HepG2 (cell line): ENCODE measurements around the gene CDYL2. TPM values are rescaled to one million over a fixed set of nuclear protein-coding genes. Genes with fewer than 3 reads are reported as not detected.

ENCODE experiments used
- ATAC-seq: fragments of 200-7000 bp; cut with Tn5 transposase; 3 replicates; pipeline ENCODE4 v1.9.1; 2020; ENCODE audit warnings: mild to moderate bottlenecking, moderate library complexity
- BruUV-seq: library from RNA; stranded (reverse); fragments of 400-500 nt; replicated peaks from 2 replicates; lab custom pipeline; 2021; lab: Mats Ljungman, UMichigan
- CTCF ChIA-PET: fragments of 300-600 bp; formaldehyde crosslinking; extraction: SDS; loops from one replicate; lab custom pipeline; 2021; ENCODE audit warnings: low total read pairs, inconsistent platforms, low intra/inter-chr PET ratio; lab: Yijun Ruan, JAX
- POLR2A ChIA-PET: fragments of 350-600 bp; sonication (Branson Sonifier 250); formaldehyde crosslinking; loops from one replicate; lab custom pipeline; 2020; ENCODE audit warnings: antibody characterized with exemption, inconsistent platforms; lab: Yijun Ruan, JAX
- DNase-seq: peaks from one replicate; pipeline ENCODE4 v3.0.0-alpha.2; 2015; ENCODE audit warnings: low spot score
- FAIRE-seq: peaks from 3 replicates; lab custom pipeline; 2011; peaks lifted over from hg19 to GRCh38; lab: Jason Lieb, UNC
- H2AFZ ChIP-seq: one replicate; pipeline ENCODE4 v1.6.1; 2011; ENCODE audit warnings: low read length, inconsistent platforms
- H3K27ac ChIP-seq: fragments of 300-600 bp; 3 replicates; pipeline ENCODE4 v1.8.0; 2011; ENCODE audit warnings: mixed run types, mild to moderate bottlenecking, mixed read lengths, low read length, inconsistent platforms; ENCODE audit not compliant: insufficient read depth; ENCODE audit errors: extremely low read length
- H3K27me3 ChIP-seq, 2 experiments: fragments of 200-600 bp in 1 of 2; 2 replicates in 1 of 2; 3 replicates in 1 of 2; pipeline versions ENCODE4 v1.6.0 to v1.8.0; 2011; ENCODE audit warnings: low read length in 2 of 2, mild to moderate bottlenecking in 2 of 2, moderate library complexity in 2 of 2, inconsistent platforms in 1 of 2; ENCODE audit not compliant: insufficient read depth in 2 of 2, control insufficient read depth in 1 of 2
- H3K36me3 ChIP-seq, 2 experiments: fragments of 200-600 bp in 1 of 2; replicated peaks in 1 of 2; 2 replicates in 1 of 2; 3 replicates in 1 of 2; pipeline versions ENCODE4 v1.5.1 to v1.8.0; 2011; ENCODE audit warnings: low read length in 2 of 2, inconsistent platforms in 1 of 2; ENCODE audit not compliant: insufficient read depth in 2 of 2, control insufficient read depth in 1 of 2
- H3K4me1 ChIP-seq: 2 replicates; pipeline ENCODE4 v1.5.1; 2012; ENCODE audit warnings: low read length, inconsistent platforms; ENCODE audit not compliant: insufficient read depth
- H3K4me2 ChIP-seq: 2 replicates; pipeline ENCODE4 v1.6.0; 2011; ENCODE audit warnings: low read depth, low read length, inconsistent platforms
- H3K4me3 ChIP-seq, 3 experiments: fragments of 200-600 bp in 1 of 3; sonication (generic), shearing (Covaris generic) in 1 of 3; replicated peaks in 1 of 3; 2 replicates each; pipeline ENCODE4 v1.5.1; 2011 to 2016; ENCODE audit warnings: low read length in 3 of 3, inconsistent platforms in 2 of 3, low read depth in 2 of 3, mild to moderate bottlenecking in 2 of 3, control low read depth in 1 of 3, mixed read lengths in 1 of 3; ENCODE audit not compliant: insufficient read depth in 1 of 3
- H3K79me2 ChIP-seq: one replicate; pipeline ENCODE4 v1.6.1; 2011; ENCODE audit warnings: low read length, inconsistent platforms; ENCODE audit not compliant: insufficient read depth
- H3K9ac ChIP-seq: 2 replicates; pipeline ENCODE4 v1.6.0; 2011; ENCODE audit warnings: mild to moderate bottlenecking, low read depth, low read length, inconsistent platforms; ENCODE audit not compliant: insufficient read depth
- H3K9me3 ChIP-seq: 2 replicates; pipeline ENCODE4 v1.5.1; 2012; ENCODE audit warnings: mild to moderate bottlenecking, low read length
- H4K20me1 ChIP-seq: 2 replicates; pipeline ENCODE4 v1.6.0; 2011; ENCODE audit warnings: inconsistent platforms, mild to moderate bottlenecking, low read length, moderate library complexity; ENCODE audit not compliant: insufficient read depth
- ARNTL ChIP-seq: sonication (generic); formaldehyde crosslinking; IDR thresholded peaks from 2 replicates; pipeline ENCODE4 v1.4.0; 2020; ENCODE audit warnings: mild to moderate bottlenecking, missing genetic modification reagents
- CEBPB ChIP-seq: IDR thresholded peaks from 2 replicates; pipeline ENCODE4 v1.6.1; 2011; ENCODE audit warnings: low read depth, low read length, improper control_type of control experiment, borderline replicate concordance
- EEA1 ChIP-seq: sonication (generic); formaldehyde crosslinking; IDR thresholded peaks from 2 replicates; pipeline ENCODE4 v1.5.1; 2020; ENCODE audit warnings: mild to moderate bottlenecking, missing genetic modification reagents, borderline replicate concordance
- GTF2F1 ChIP-seq: fragments of 150-350 bp; IDR thresholded peaks from 2 replicates; pipeline ENCODE4 v1.6.1; 2014; ENCODE audit warnings: low read length
- MAF1 ChIP-seq: sonication (generic); formaldehyde crosslinking; IDR thresholded peaks from 2 replicates; pipeline ENCODE4 v1.5.0; 2020; ENCODE audit warnings: missing genetic modification reagents, borderline replicate concordance
- MAFF ChIP-seq: IDR thresholded peaks from 2 replicates; pipeline ENCODE4 v1.6.1; 2011; ENCODE audit warnings: low read depth, low read length, improper control_type of control experiment
- MAFK ChIP-seq, 2 experiments: IDR thresholded peaks in 1 of 2; conservative IDR thresholded peaks in 1 of 2; 2 replicates each; pipeline ENCODE4 v1.6.1; 2011; ENCODE audit warnings: improper control_type of control experiment in 2 of 2, low read length in 2 of 2
- MTA1 ChIP-seq: sonication (generic); formaldehyde crosslinking; IDR thresholded peaks from 2 replicates; pipeline ENCODE4 v1.4.0; 2020; ENCODE audit warnings: missing genetic modification reagents, mild to moderate bottlenecking, borderline replicate concordance
- PPARG ChIP-seq: conservative IDR thresholded peaks from 2 replicates; pipeline ENCODE4 v1.6.1; 2016; ENCODE audit warnings: missing biosample characterization, missing genetic modification reagents
- SOX13 ChIP-seq, 3 experiments: fragments of 450-650 bp in 1 of 3; sonication (generic) in 1 of 3; formaldehyde crosslinking in 1 of 3; IDR thresholded peaks in 2 of 3; conservative IDR thresholded peaks in 1 of 3; 2 replicates each; pipeline versions ENCODE4 v1.5.0 to v1.6.1; 2016 to 2020; ENCODE audit warnings: antibody characterized with exemption in 1 of 3, mild to moderate bottlenecking in 1 of 3, missing compliant biosample characterization in 1 of 3, missing genetic modification reagents in 1 of 3, moderate library complexity in 1 of 3
- TRIM22 ChIP-seq: fragments of 450-650 bp; IDR thresholded peaks from 2 replicates; pipeline ENCODE4 v1.6.1; 2017
- ZNF607 ChIP-seq: sonication (generic); formaldehyde crosslinking; IDR thresholded peaks from 2 replicates; pipeline ENCODE4 v1.5.1; 2020; ENCODE audit warnings: missing genetic modification reagents, mild to moderate bottlenecking, borderline replicate concordance
- WGBS: methylation state at CpG from one replicate; pipeline ENCODE4 v1.1.6; 2017; ENCODE audit warnings: low lambda C conversion rate; 5-methylcytosine and 5-hydroxymethylcytosine counted together
- in situ Hi-C: cut with HindIII; loops from 2 replicates; pipeline ENCODE4 v1.10.0; 2017; ENCODE audit warnings: low pct_unique_long_range_greater_than_20kb; ENCODE audit not compliant: extremely low pct_ligation_motif_present
- intact Hi-C: fragments of 100-400 bp; cut with micrococcal nuclease; formaldehyde crosslinking; loops from one replicate; pipeline ENCODE4 v1.10.0; 2022; ENCODE audit not compliant: unreplicated experiment
- polyA plus RNA-seq, 8 experiments: library from polyadenylated mRNA; depleted of rRNA in 3 of 8; stranded (reverse) in 7 of 8; unstranded in 1 of 8; fragments of >200 nt; fragmentation: Illumina TruSeq in 4 of 8; extraction: Trizol in 4 of 8; gene quantifications; 2 replicates each; pipeline versions ENCODE4 v1.2.1 to v1.2.3, GENCODE V29; 2011 to 2016; ENCODE audit warnings: low read depth in 4 of 8, missing spikeins in 1 of 8, mixed read lengths in 1 of 8; ENCODE audit not compliant: insufficient read depth in 1 of 8
- total RNA-seq, 5 experiments: library from RNA; depleted of rRNA; stranded (reverse); fragments of >200 nt; fragmentation: Illumina TruSeq; extraction: Trizol; gene quantifications; 2 replicates each; pipeline ENCODE4 v1.2.3, GENCODE V29; 2016; ENCODE audit warnings: low read depth in 1 of 5

Gene CDYL2
- total and polyA plus RNA-seq, 2 of the 13 experiments (the other 11 are each of a cell fraction or from before 2014, with no cell fraction given), result 0.07 to 0.35 TPM

GRCh38 chr16:80672379-80672778, 132.0 kb downstream of the CDYL2 start (continued):
- no peak for TF ChIP-seq ARNTL
- TF ChIP-seq, all 625 proteins: peak for 0

GRCh38 chr16:80671281-80671849, 133.0 kb downstream of the CDYL2 start:
- Histone ChIP-seq H3K27ac (no peak overlapping the region), H3K27me3 (peaks cover 0 to 17% of the 10 kb centered on the region in 2 experiments; a peak in 2 of 5 replicates), H3K4me1 (no peaks in the 10 kb centered on the region), H2AFZ (no peak overlapping the region), H3K4me3 (no peak overlapping the region)
- intact Hi-C loops, result no loop called here
- in situ Hi-C loops, result no loop called here
- FAIRE-seq, result no peak
- 31% methylated on average over 5 of the region's 5 CpGs for WGBS
- CTCF ChIA-PET, result no interaction called here
- BruUV-seq, result no TSS peak
- peak in 1 of 2 experiments; percentile 49; a peak in 3 of 4 replicates for TF ChIP-seq MAFK (conservative IDR thresholded peaks at IDR 0.05 in 1 of 2, IDR thresholded peaks at IDR 0.05 in 1 of 2; ENCODE audit: low read length in 2 of 2)
- peak; percentile 19; the same call in 1 of the 2 replicates for TF ChIP-seq MAFF
- TF ChIP-seq SOX13 (IDR thresholded peaks at IDR 0.05), result no peak
- TF ChIP-seq SOX13 (CRISPR knock-in tag; conservative IDR thresholded peaks at IDR 0.05 in 1 of 2, IDR thresholded peaks at IDR 0.05 in 1 of 2), result no peak
- TF ChIP-seq, all 625 proteins: peak for 2
- no peak for DNase-seq
- POLR2A ChIA-PET, result no interaction called here
- ATAC-seq, result no peak
- H3K36me3 ChIP-seq, result no peaks in the 10 kb centered on the region
- H4K20me1 ChIP-seq, result no peaks in the 10 kb centered on the region
- H3K4me2 ChIP-seq, result no peak overlapping the region
- no peak overlapping the region for H3K9ac ChIP-seq
- H3K9me3 ChIP-seq, result no peaks in the 10 kb centered on the region
- no peaks in the 10 kb centered on the region for H3K79me2 ChIP-seq

- no peak for FAIRE-seq
These were observed 134.1 kb downstream of the CDYL2 start for GRCh38 chr16:80670170-80670865.

More at GRCh38 chr16:80670170-80670865, 134.1 kb downstream of the CDYL2 start:
- Histone ChIP-seq H3K9me3 (no peaks in the 10 kb centered on the region), H3K27me3 (peaks cover 0 to 17% of the 10 kb centered on the region in 2 experiments; a peak in 2 of 5 replicates), H3K4me2 (no peak overlapping the region), H3K27ac (no peak overlapping the region), H4K20me1 (no peaks in the 10 kb centered on the region), H3K79me2 (no peaks in the 10 kb centered on the region), H2AFZ (no peak overlapping the region), H3K4me3 (no peak overlapping the region), H3K4me1 (no peaks in the 10 kb centered on the region), H3K9ac (no peak overlapping the region), H3K36me3 (no peaks in the 10 kb centered on the region)
- ATAC-seq, result no peak
- no peak for TF ChIP-seq MAF1
- no peak for TF ChIP-seq TRIM22
- TF ChIP-seq MTA1, result no peak
- TF ChIP-seq CEBPB, result no peak
- no peak for TF ChIP-seq PPARG
- TF ChIP-seq EEA1, result no peak
- TF ChIP-seq ZNF607 (CRISPR knock-in tag), result no peak
- TF ChIP-seq GTF2F1, result no peak
- 47% methylated on average over 20 of the region's 20 CpGs for WGBS
- no TSS peak for BruUV-seq
- ChIA-PET CTCF (no interaction called here), POLR2A (no interaction called here)
- intact Hi-C loops, result no loop called here
- DNase-seq, result no peak
- in situ Hi-C loops, result no loop called here
